Panc1 (cell line): Measurements from ENCODE around the gene ARHGEF25. TPM values are rescaled to one million over a fixed set of nuclear protein-coding genes. Genes with fewer than 3 reads are reported as not detected.

ENCODE experiments used
- ATAC-seq: fragments of 200-7000 bp; cut with Tn5 transposase; 2 replicates; pipeline ENCODE4 v1.9.1; 2020; ENCODE audit warnings: mild to moderate bottlenecking, moderate library complexity
- BruUV-seq: library from RNA; stranded (reverse); fragments of 400-500 nt; replicated peaks from 2 replicates; lab custom pipeline; 2021; lab: Mats Ljungman, UMichigan
- CTCF ChIA-PET: fragments of 300-600 bp; sonication (Branson Sonifier 250); formaldehyde crosslinking; loops from one replicate; lab custom pipeline; 2022; ENCODE audit warnings: antibody characterized with exemption; lab: Charles Lee
- POLR2A ChIA-PET: fragments of 300-600 bp; sonication (Branson Sonifier 250); formaldehyde crosslinking; loops from one replicate; lab custom pipeline; 2022; ENCODE audit warnings: antibody characterized with exemption; lab: Charles Lee
- DNase-seq: peaks from one replicate; pipeline ENCODE4 v3.0.0-alpha.2; 2010; ENCODE audit warnings: low read depth, low spot score
- H3K27ac ChIP-seq: 2 replicates; pipeline ENCODE4 v1.5.1; 2011; ENCODE audit warnings: mild to moderate bottlenecking, low read length, inconsistent platforms
- H3K27me3 ChIP-seq: fragments of 200-500 bp; sonication (Bioruptor generic); 2 replicates; pipeline ENCODE4 v1.6.0; 2014; ENCODE audit warnings: low read length, inconsistent platforms; ENCODE audit not compliant: control insufficient read depth, insufficient read depth
- H3K36me3 ChIP-seq: fragments of 200-500 bp; sonication (Bioruptor generic); 2 replicates; pipeline ENCODE4 v1.5.1; 2014; ENCODE audit warnings: inconsistent platforms, mild to moderate bottlenecking, low read length, moderate library complexity; ENCODE audit not compliant: control insufficient read depth, insufficient read depth
- H3K4me1 ChIP-seq: 2 replicates; pipeline ENCODE4 v1.5.1; 2011; ENCODE audit warnings: inconsistent platforms, mild to moderate bottlenecking, low read length, moderate library complexity; ENCODE audit not compliant: control insufficient read depth, insufficient read depth
- H3K4me3 ChIP-seq, 2 experiments: 2 replicates each; pipeline ENCODE4 v1.5.1; 2011 to 2012; ENCODE audit warnings: low read depth in 2 of 2, low read length in 2 of 2, mild to moderate bottlenecking in 2 of 2, inconsistent platforms in 1 of 2, moderate library complexity in 1 of 2
- H3K9me3 ChIP-seq: fragments of 200-500 bp; sonication (Bioruptor generic); 2 replicates; pipeline ENCODE4 v1.5.1; 2014; ENCODE audit warnings: low read depth, mild to moderate bottlenecking, inconsistent platforms, low read length, moderate library complexity; ENCODE audit not compliant: control insufficient read depth, insufficient read depth
- CTCF ChIP-seq: fragments of 450-650 bp; IDR thresholded peaks from 2 replicates; pipeline ENCODE4 v1.5.1; 2017; ENCODE audit warnings: mild to moderate bottlenecking
- POLR2AphosphoS5 ChIP-seq: IDR thresholded peaks from 2 replicates; pipeline ENCODE4 v1.6.1; 2012; ENCODE audit warnings: mild to moderate bottlenecking, low read depth, low read length, moderate library complexity
- REST ChIP-seq, 2 experiments: IDR thresholded peaks; 2 replicates each; pipeline ENCODE4 v1.6.1; 2011 to 2012; ENCODE audit warnings: low read depth in 2 of 2, control low read depth in 1 of 2, low read length in 1 of 2, mild to moderate bottlenecking in 1 of 2, moderate library complexity in 1 of 2; ENCODE audit not compliant: insufficient read depth in 1 of 2
- SIN3A ChIP-seq: IDR thresholded peaks from 2 replicates; pipeline ENCODE4 v1.6.1; 2012; ENCODE audit warnings: low read depth, mild to moderate bottlenecking, low read length, moderate library complexity, borderline replicate concordance; ENCODE audit not compliant: insufficient read depth
- TCF7L2 ChIP-seq: IDR thresholded peaks from 2 replicates; pipeline ENCODE4 v1.6.1; 2011; ENCODE audit warnings: mild to moderate bottlenecking, low read depth, low read length, inconsistent platforms
- in situ Hi-C: cut with HindIII; loops from 2 replicates; pipeline ENCODE4 v1.10.0; 2016; ENCODE audit warnings: low sequenced_read_pairs, low pct_unique_long_range_greater_than_20kb
- intact Hi-C: fragments of 100-400 bp; cut with micrococcal nuclease; formaldehyde crosslinking; loops from one replicate; pipeline ENCODE4 v1.10.0; 2022; ENCODE audit not compliant: unreplicated experiment
- total RNA-seq: library from RNA; stranded (reverse); gene quantifications from one replicate; pipeline ENCODE4 v1.2.1, GENCODE V29; 2021; ENCODE audit not compliant: unreplicated experiment

ARHGEF25 gene
- total RNA-seq, 1 experiment from 2014 or later: 10.5 TPM

GRCh38 chr12:57615637-57616036 lies 4.4 kb downstream of the ARHGEF25 start:
- H3K27me3 ChIP-seq: no peaks in the 10 kb centered on the region
- H3K27ac ChIP-seq: no peak overlapping the region
- intact Hi-C loops: no loop called here
- POLR2A ChIA-PET: no interaction called here
- no peaks in the 10 kb centered on the region for H3K36me3 ChIP-seq
- in situ Hi-C loops: no loop called here
- no TSS peak for BruUV-seq
- ATAC-seq (no peak), DNase-seq (no peak)
- CTCF ChIA-PET: no interaction called here
- no peaks in the 10 kb centered on the region for H3K9me3 ChIP-seq
- no peak overlapping the region for H3K4me3 ChIP-seq
- TF ChIP-seq TCF7L2 (no peak), REST (IDR thresholded peaks at IDR 0.05; ENCODE audit: insufficient read depth in 1 of 2, low read depth in 2 of 2, low read length in 1 of 2) (no peak), CTCF (no peak)
- H3K4me1 ChIP-seq: peaks cover 4% of the 10 kb centered on the region; the same call in 1 of the 2 replicates

GRCh38 chr12:57616383-57617101 lies 5.3 kb downstream of the ARHGEF25 start:
- ChIA-PET POLR2A (interaction anchor here (0.6 kb wide), 1 partner anchor 82 kb away, joined by 5 read pairs; no protein-coding TSS in a partner anchor), CTCF (no interaction called here)
- no peak for DNase-seq
- Histone ChIP-seq H3K27me3 (no peaks in the 10 kb centered on the region), H3K36me3 (no peaks in the 10 kb centered on the region), H3K27ac (no peak overlapping the region), H3K4me1 (peaks cover 4% of the 10 kb centered on the region), H3K4me3 (no peak overlapping the region), H3K9me3 (no peaks in the 10 kb centered on the region)
- in situ Hi-C loops: no loop called here
- no peak for TF ChIP-seq SIN3A
- no peak for ATAC-seq
- BruUV-seq: no TSS peak
- intact Hi-C loops: no loop called here

- no peaks in the 10 kb centered on the region for H3K9me3 ChIP-seq
- H3K4me1 ChIP-seq: peaks cover 13% of the 10 kb centered on the region
- no peak overlapping the region for H3K27ac ChIP-seq
- no peaks in the 10 kb centered on the region for H3K36me3 ChIP-seq
- no peak overlapping the region for H3K4me3 ChIP-seq
- intact Hi-C loops (no loop called here), in situ Hi-C loops (no loop called here)
- POLR2A ChIA-PET: no interaction called here
- BruUV-seq: no TSS peak
- TF ChIP-seq CTCF (no peak), TCF7L2 (no peak), REST (IDR thresholded peaks at IDR 0.05; ENCODE audit: insufficient read depth in 1 of 2, low read depth in 2 of 2, low read length in 1 of 2) (no peak), POLR2AphosphoS5 (no peak), SIN3A (no peak)
- ATAC-seq (no peak), DNase-seq (no peak)
- H3K27me3 ChIP-seq: no peaks in the 10 kb centered on the region
- CTCF ChIA-PET: no interaction called here
Measured at GRCh38 chr12:57617942-57618341, 6.7 kb downstream of the ARHGEF25 start.
